GM19043 (cell line): ENCODE data around the gene LYRM9.
"Not testable (repeated sequence)": the region's sequence is repeated elsewhere in the genome, so short reads cannot be mapped to it uniquely, and the experiment has no call there.

ENCODE experiments used
- ATAC-seq: cut with Tn5 transposase; IDR thresholded peaks from one replicate; pipeline ENCODE4 v1.9.1; 2021; ENCODE audit warnings: low read depth; ENCODE audit not compliant: unreplicated experiment

The LYRM9 gene

GRCh38 chr17:27846042-27846655 lies 47.0 kb downstream of the LYRM9 start:
- ATAC-seq = no peak

- ATAC-seq = no peak
Measured at GRCh38 chr17:27845264-27846041, 47.7 kb downstream of the LYRM9 start.

- ATAC-seq = no peak
Measured at GRCh38 chr17:27840688-27841087, 52.5 kb downstream of the LYRM9 start.

- ATAC-seq = not testable (repeated sequence)
Measured at GRCh38 chr17:27840406-27840678, 52.8 kb downstream of the LYRM9 start.

GRCh38 chr17:27839571-27840405 lies 53.4 kb downstream of the LYRM9 start:
- not testable (repeated sequence) for ATAC-seq

- not testable (repeated sequence) for ATAC-seq
Measured at GRCh38 chr17:27838607-27839006, 54.6 kb downstream of the LYRM9 start.

- ATAC-seq = not testable (repeated sequence)
Measured at GRCh38 chr17:27837769-27838168, 55.4 kb downstream of the LYRM9 start.

- ATAC-seq = no peak
Measured at GRCh38 chr17:27836651-27837050, 56.5 kb downstream of the LYRM9 start.

GRCh38 chr17:27834571-27834970 lies 58.6 kb downstream of the LYRM9 start:
- no peak for ATAC-seq

GRCh38 chr17:27832831-27833230 lies 60.3 kb downstream of the LYRM9 start:
- ATAC-seq = no peak

- not testable (repeated sequence) for ATAC-seq
Measured at GRCh38 chr17:27829888-27830287, 63.3 kb downstream of the LYRM9 start.

GRCh38 chr17:27829143-27829711 lies 63.9 kb downstream of the LYRM9 start:
- not testable (repeated sequence) for ATAC-seq
